Fibroblast of lung (primary cell): ENCODE measurements around the gene PLXNA2. TPM values are rescaled to one million over a fixed set of nuclear protein-coding genes. Genes with fewer than 3 reads are reported as not detected.

ENCODE experiments used
- DNase-seq, 2 donors: peaks; one replicate each; pipeline versions ENCODE4 v3.0.0 to v3.0.0-alpha.2; 2010; ENCODE audit warnings: low read depth in 2 of 2
- H2AFZ ChIP-seq: 2 replicates; pipeline ENCODE4 v1.5.1; 2012; ENCODE audit warnings: low read length, control low read depth, inconsistent platforms
- H3K27ac ChIP-seq: 2 replicates; pipeline ENCODE4 v1.5.1; 2011; ENCODE audit warnings: low read length, control low read depth; ENCODE audit not compliant: insufficient read depth
- H3K27me3 ChIP-seq: 2 replicates; pipeline ENCODE4 v1.5.1; 2011; ENCODE audit warnings: mild to moderate bottlenecking, low read length; ENCODE audit not compliant: control insufficient read depth, insufficient read depth
- H3K36me3 ChIP-seq: 2 replicates; pipeline ENCODE4 v1.5.1; 2011; ENCODE audit warnings: low read length; ENCODE audit not compliant: control insufficient read depth, insufficient read depth
- H3K4me1 ChIP-seq: 2 replicates; pipeline ENCODE4 v1.5.1; 2011; ENCODE audit warnings: low read length; ENCODE audit not compliant: control insufficient read depth, insufficient read depth; ENCODE audit errors: extremely low read depth
- H3K4me2 ChIP-seq: 2 replicates; pipeline ENCODE4 v1.5.1; 2011; ENCODE audit warnings: low read length, control low read depth; ENCODE audit not compliant: insufficient read depth; ENCODE audit errors: extremely low read depth
- H3K4me3 ChIP-seq, 4 experiments: fragments of 200-600 bp in 1 of 4; sonication (generic) in 1 of 4; replicated peaks in 1 of 4; 2 replicates each; pipeline ENCODE4 v1.5.1; 2011 to 2016; ENCODE audit warnings: low read length in 4 of 4, low read depth in 3 of 4, mild to moderate bottlenecking in 3 of 4, control low read depth in 2 of 4, inconsistent platforms in 1 of 4, mixed read lengths in 1 of 4; ENCODE audit not compliant: insufficient read depth in 1 of 4; ENCODE audit errors: control extremely low read depth in 1 of 4
- H3K79me2 ChIP-seq: 2 replicates; pipeline ENCODE4 v1.5.1; 2012; ENCODE audit warnings: mild to moderate bottlenecking, low read length, inconsistent platforms; ENCODE audit not compliant: control insufficient read depth, insufficient read depth
- H3K9ac ChIP-seq: 2 replicates; pipeline ENCODE4 v1.5.1; 2011; ENCODE audit warnings: mild to moderate bottlenecking, low read length, control low read depth; ENCODE audit not compliant: insufficient read depth
- H3K9me3 ChIP-seq: 2 replicates; pipeline ENCODE4 v1.5.1; 2012; ENCODE audit warnings: low read depth, low read length; ENCODE audit not compliant: control insufficient read depth, insufficient read depth
- H4K20me1 ChIP-seq: 2 replicates; pipeline ENCODE4 v1.5.1; 2011; ENCODE audit warnings: low read length; ENCODE audit not compliant: control insufficient read depth, insufficient read depth; ENCODE audit errors: extremely low read depth
- CTCF ChIP-seq, 2 donors: IDR thresholded peaks in 1 of 2; conservative IDR thresholded peaks in 1 of 2; 1 replicate in 1 of 2; 2 replicates in 1 of 2; pipeline ENCODE4 v1.5.1; 2011 to 2012; ENCODE audit warnings: low read length in 2 of 2, control low read depth in 1 of 2, inconsistent platforms in 1 of 2, low read depth in 1 of 2, mild to moderate bottlenecking in 1 of 2
- EZH2 ChIP-seq: IDR thresholded peaks from 2 replicates; pipeline ENCODE4 v1.5.1; 2012; ENCODE audit warnings: low read length, control low read depth, mild to moderate bottlenecking; ENCODE audit errors: missing control alignments
- polyA plus RNA-seq, 2 donors: library from polyadenylated mRNA; depleted of rRNA in 1 of 2; stranded (reverse) in 1 of 2; unstranded in 1 of 2; fragments of >200 nt; gene quantifications; 2 replicates each; pipeline ENCODE4 v1.2.1, GENCODE V29; 2011 to 2012; ENCODE audit warnings: missing spikeins in 1 of 2
- total RNA-seq: library from RNA; depleted of rRNA; stranded (reverse); fragments of >200 nt; gene quantifications from 2 replicates; pipeline ENCODE4 v1.2.1, GENCODE V29; 2014

PLXNA2 gene
- total and polyA plus RNA-seq, 2 donors (not counting 1 experiment from before 2014, with no cell fraction given) = 0.43 to 2.0 TPM

DNA sequence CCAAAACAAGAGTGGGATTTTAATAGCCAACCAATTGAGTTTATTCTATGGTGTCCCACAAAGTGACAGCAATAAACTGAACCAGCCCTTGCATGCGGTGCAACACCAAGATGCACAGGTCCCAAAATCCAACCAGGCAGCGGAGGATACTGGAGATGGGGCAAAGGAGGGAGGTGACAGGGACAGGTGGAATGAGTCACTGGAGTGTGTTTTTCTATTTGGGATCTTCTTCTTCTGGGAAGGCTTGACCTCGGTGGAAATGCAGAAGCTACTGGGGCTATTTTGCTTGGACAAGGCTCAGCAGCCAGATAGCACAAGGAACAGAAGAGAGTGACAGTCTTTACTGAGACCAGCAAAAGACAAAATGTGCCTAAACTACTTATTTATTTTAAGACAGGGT, 97.5 kb downstream of the PLXNA2 start:
- no peaks in the 10 kb centered on the region for H3K36me3 ChIP-seq
- DNase-seq = no peak
- H4K20me1 ChIP-seq = no peaks in the 10 kb centered on the region
- no peak for TF ChIP-seq CTCF (conservative IDR thresholded peaks at IDR 0.05 in 1 of 2, IDR thresholded peaks at IDR 0.05 in 1 of 2; ENCODE audit: low read depth in 1 of 2, low read length in 2 of 2)
- no peak overlapping the region for H3K9ac ChIP-seq
- no peak overlapping the region for H3K4me2 ChIP-seq
- H3K4me3 ChIP-seq = no peak overlapping the region
- H3K27me3 ChIP-seq = no peaks in the 10 kb centered on the region
- no peak overlapping the region for H2AFZ ChIP-seq
- no peak overlapping the region for H3K27ac ChIP-seq
- no peaks in the 10 kb centered on the region for H3K9me3 ChIP-seq
- no peaks in the 10 kb centered on the region for H3K4me1 ChIP-seq
- no peaks in the 10 kb centered on the region for H3K79me2 ChIP-seq

DNA sequence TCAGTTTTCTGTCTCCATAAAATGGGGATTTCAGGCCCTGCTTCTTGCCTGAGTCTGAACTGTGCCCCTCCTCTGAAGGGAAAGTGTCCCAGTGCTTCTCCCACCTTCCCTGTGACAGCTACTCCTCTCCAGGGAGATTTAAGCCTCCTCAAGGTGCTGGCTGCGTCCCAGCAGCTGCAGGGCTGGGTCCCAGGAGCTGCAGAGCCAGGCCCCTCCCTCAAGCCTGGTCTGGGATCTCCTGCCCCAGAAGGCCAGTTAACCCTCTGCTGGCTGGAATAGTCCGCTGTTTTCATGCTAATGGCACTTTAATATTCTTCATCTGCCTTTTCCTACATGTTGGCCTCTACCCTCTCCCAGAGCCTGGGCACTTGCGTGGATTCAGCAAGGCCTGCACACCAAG, 99.0 kb downstream of the PLXNA2 start:
- Histone ChIP-seq H3K36me3 (no peaks in the 10 kb centered on the region), H3K4me3 (no peak overlapping the region), H3K27me3 (no peaks in the 10 kb centered on the region), H3K79me2 (no peaks in the 10 kb centered on the region), H3K27ac (no peak overlapping the region), H2AFZ (no peak overlapping the region), H3K9ac (no peak overlapping the region), H3K9me3 (no peaks in the 10 kb centered on the region), H4K20me1 (no peaks in the 10 kb centered on the region), H3K4me1 (no peaks in the 10 kb centered on the region), H3K4me2 (no peak overlapping the region)
- DNase-seq = no peak
- no peak for TF ChIP-seq EZH2
- no peak for TF ChIP-seq CTCF (conservative IDR thresholded peaks at IDR 0.05 in 1 of 2, IDR thresholded peaks at IDR 0.05 in 1 of 2; ENCODE audit: low read depth in 1 of 2, low read length in 2 of 2)

DNA sequence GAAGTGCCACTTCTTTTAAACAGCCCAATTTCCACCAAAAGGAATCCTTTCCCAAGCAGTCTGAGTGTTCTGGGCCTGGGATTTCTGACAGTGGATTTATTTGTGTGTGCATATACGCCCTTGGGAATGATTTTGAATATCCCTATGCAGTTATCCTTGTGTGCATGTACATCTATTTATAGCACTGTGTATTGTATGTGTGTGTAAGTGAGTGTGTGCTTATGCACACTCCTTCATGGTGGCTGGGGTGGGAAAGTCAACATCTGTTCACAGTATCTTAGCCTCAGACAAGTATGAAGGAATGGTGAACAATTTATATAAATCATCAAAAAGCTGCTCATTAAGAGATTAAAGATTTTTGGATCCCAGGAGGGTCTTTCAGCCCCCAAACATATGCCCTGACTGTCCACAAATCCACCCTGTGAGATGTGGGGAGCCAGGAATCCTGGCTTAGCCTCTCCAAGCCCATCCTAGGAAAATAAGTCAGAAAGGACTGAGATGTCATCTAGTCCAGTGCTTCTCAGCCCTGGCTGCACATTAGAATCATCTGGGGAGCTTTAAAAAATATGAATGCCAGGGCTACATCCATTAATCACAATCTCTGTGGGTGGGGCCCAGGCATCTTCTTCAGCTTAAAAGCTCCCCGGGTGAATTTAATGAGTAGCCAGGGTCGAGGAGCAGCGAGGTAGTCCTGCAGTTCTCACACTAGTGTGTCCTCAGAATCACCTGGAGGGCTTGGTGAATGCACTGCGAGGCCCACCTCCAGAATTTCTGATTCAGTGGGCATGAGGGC, 101.4 kb downstream of the PLXNA2 start:
- Histone ChIP-seq H3K9me3 (no peaks in the 10 kb centered on the region), H2AFZ (no peak overlapping the region), H4K20me1 (no peaks in the 10 kb centered on the region), H3K9ac (no peak overlapping the region), H3K27me3 (no peaks in the 10 kb centered on the region), H3K4me2 (no peak overlapping the region), H3K27ac (no peak overlapping the region), H3K79me2 (no peaks in the 10 kb centered on the region), H3K36me3 (no peaks in the 10 kb centered on the region), H3K4me1 (no peaks in the 10 kb centered on the region), H3K4me3 (no peak overlapping the region)
- no peak for DNase-seq
- TF ChIP-seq EZH2 = no peak
- no peak for TF ChIP-seq CTCF (conservative IDR thresholded peaks at IDR 0.05 in 1 of 2, IDR thresholded peaks at IDR 0.05 in 1 of 2; ENCODE audit: low read depth in 1 of 2, low read length in 2 of 2)
